Suppressor macrophage (primary cell): ENCODE measurements around the gene LRRC23.

Source experiments
- DNase-seq, 4 experiments: peaks; one replicate each; pipeline ENCODE4 v3.0.0-alpha.2; 2020 to 2022

The LRRC23 gene

DNA sequence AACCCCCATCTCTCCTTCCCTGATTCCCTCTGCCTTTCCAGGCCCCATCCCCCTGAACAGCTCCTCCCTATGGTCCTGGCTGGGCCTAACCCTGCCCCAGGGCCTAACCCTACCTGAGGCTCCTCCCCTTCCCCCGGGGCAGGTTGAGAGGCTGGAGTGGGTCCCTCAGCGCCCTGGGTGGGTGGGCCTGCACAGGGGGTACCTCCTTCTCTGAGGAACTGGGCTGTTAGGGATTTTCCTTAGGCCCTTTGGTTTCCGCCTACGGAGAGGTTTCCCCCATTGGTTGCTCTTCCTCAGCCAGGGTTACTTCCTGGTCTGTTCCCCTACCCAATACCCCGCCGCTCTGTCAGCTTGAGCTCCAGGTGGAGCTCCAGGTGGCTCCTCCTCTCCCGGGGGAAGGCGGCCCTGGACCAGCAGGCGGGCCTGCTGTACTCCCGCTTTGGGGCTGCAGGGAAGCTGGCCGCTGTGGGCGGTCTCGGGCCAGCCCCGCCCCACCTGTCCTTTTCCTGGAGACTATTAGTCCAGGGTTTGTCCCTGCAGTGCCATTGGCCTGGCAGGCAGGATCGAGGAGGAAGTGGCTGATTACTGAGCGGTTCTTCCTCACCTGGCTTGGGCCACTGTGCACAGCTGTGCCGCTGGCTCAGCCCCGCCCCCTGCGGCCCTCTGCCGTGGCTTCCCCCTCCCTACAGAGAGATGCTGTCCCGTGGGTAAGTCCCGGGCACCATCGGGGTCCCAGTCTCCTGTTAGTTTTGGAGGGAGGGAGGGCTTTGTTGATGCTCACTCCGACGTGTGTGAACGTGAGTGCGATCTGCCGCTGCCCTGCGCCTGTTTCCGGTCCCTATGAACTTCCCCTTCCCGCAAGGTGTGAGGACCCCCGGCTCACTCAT is 41.7 kb downstream of the LRRC23 start:
- DNase-seq = peak; percentile 51 to 80 (median 66)

GRCh38 chr12:6946920-6947374 is 42.3 kb downstream of the LRRC23 start:
- DNase-seq = no peak

DNA sequence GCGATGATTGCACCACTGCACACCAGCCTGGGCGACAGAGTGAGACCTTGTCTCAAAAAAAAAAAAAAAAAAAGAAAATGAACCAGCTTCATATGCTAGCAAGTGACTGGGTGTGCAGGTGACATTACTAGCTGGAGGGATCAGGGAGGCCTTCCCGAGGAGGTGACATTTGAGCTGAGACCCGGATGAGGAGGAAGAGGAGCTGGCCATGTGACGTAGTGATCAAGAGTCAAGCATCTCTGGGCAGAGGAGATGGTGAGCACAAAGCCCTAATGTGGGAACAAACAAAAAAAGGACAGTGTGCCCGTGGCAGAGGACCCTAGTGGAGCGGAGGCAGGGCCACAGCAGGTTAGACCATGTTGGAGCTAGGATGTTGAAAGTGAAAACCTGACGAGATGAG is 43.0 kb downstream of the LRRC23 start:
- no peak for DNase-seq

DNA sequence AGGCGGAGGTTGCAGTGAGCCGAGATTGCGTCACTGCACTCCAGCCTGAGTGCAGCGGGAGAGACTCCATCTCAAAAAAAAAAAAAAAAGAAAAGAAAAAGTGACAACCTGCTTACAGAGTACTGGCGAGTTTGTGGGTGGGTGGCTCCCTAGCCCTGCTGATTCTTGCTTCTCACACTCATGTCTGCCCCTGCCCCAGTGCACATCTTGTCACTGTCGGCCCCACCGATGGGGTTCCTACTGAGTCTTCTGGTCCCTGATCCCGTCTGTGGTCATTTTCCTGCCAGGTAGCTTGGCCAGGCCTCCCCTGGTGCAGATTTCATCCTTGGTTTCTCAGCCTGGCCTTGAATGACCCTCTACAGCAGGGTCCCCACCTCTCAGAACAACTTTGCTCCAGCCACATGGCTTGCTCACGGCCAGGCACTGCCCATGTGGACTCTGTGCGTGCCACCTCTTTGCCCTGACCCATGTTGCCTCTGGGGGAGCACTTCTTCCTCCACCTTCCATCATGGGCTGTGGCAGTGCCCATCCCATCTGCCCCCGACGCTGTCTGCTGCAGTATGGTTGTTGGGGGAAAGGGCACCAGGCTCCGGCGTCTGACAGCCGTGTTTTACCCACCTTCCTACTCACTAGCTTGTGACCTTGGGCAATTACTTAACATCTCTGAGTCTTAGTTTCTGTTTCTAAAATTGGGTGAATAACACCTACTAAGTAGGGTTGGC is 44.4 kb downstream of the LRRC23 start:
- DNase-seq = peak; percentile 80 to 92 (median 88)

DNA sequence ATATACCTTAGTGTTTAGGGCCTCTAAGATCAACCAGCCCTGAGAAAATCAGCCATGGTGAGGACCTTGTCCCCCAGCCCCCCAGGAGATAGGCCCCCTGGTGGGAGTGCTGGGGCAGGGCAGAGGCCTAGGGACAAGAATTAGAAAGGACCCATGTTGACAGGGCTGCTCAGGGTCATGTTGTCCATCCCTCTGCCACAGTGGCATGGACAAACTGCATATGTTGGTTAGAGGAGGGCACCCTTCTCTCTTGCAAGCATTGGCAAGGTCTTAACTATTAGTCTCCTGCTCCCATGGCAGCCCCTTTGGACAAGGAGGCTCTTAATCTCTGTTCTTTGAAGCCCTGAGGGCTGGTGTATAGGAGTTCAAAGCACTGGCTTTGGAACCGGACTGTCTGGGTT is 45.8 kb downstream of the LRRC23 start:
- peak in 2 of 4 experiments; percentile 29 to 48 for DNase-seq

GRCh38 chr12:6950811-6951540 is 46.4 kb downstream of the LRRC23 start, which contains the start of gene PTPN6:
TSS of gene PTPN6 (plus strand) at chr12:6951356. CDS start at chr12:6951513, 157 bp downstream.
- peak; percentile 94 to 97 (median 96) for DNase-seq

GRCh38 chr12:6951551-6952120 is 47.0 kb downstream of the LRRC23 start:
- peak in 3 of 4 experiments; percentile 39 to 47 (median 44) for DNase-seq

DNA sequence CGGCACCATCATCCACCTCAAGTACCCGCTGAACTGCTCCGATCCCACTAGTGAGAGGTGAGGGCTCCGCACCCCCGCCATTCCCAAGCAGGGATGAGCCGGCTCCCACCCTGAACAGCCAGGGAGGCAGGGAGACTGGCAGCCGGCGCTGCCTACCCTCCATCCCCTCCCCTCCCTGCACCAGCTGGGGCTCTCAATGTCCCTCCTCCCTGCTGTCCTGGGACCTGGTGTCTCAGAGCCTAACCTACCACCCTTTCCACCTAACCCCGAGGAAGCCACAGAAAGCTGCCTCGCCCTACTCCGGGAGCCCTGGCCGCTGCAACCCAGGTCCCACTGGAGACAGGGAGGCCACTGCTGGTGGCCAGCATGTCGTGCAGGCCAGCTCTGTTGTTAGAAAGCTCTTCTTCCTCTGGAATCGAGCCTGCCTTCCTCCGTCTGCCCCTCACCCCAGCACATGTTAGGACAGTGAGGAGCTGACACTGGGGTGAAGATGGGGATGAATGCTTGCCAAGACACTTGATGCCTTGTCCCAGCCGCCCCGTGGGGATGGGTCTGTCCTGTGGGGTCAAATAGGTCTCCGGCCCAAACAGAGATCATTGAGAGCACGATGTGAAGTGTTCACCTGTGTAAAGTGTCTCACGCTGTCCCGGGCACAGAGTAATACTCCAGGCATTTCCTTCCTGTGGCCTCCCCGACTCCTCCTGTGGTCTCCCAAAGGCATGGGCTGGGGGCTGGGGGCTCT is 47.7 kb downstream of the LRRC23 start:
- DNase-seq = peak in 3 of 4 experiments; percentile 45 to 64 (median 54)

DNA sequence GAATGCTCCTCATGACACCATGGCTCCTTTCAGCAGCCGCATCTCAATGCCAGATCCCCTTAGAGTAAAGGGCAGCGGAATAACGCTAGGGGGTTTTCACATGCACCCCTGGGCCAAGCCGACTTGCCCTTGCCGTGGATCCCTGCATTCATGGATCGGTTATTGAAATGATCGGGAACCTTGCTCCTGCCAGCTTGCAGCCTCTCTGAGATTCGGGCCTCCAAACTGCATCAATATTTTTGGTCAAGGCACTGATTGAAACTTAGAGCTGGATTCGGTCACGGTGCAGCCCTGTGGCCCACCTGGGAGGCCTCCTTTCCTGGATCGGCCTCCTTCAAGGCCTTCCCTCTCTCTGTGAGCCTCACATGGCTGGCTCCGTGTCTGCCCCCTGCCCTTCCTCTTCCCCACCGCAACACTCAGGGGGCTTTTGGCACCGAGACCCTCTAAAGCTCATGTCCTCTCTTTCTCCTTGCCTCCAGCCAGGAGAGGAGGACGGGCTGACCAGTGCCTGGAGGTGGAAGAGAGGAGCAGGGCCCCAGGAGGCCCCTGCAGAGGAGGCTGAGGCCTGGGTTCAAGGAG is 48.3 kb downstream of the LRRC23 start:
- DNase-seq = peak in 3 of 4 experiments; percentile 20 to 33 (median 21)

DNA sequence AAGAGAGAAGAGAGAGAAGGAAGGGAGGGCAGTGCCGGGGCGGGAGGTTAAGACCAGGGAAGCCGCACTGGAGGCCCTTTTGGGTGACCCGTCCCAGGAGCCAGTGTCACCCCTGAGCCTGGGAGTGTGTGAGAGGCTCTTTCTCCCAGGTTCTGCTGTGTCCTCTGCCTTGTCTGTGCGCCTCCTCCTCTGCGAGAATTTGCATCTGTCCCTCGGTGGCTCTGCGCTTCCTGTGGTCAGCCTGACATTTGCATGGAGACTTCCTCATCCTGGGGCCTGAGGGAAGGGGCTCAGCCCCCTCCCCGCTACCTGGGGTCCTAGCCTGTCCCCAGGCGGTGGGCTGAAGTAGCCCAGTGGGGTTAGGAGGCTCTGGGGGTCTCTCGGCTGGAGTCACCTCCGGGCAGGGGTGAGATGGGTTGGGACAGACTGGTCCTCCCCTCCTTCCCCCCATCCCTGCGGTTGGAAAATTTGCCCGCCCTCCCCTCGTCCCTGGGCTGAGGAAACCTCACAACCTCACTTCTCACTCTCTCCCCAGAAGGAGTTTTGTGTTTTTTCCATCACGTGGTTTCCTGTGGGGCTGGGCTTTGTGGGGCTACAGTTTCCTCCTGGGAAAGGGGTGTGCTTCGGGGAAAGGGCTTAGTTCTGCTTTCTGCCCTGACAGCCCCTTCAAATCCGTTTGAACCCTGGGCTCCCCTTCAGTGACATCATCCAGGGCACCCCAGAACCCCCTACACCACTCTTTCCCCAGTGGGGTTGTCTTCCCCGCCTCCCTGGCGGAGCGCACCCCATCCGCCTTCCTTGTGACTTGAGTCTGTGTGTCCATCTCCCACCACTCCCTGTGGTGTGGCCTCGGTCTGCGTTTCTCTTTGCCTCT is 49.1 kb downstream of the LRRC23 start:
- DNase-seq = peak; percentile 92 to 96 (median 94)

GRCh38 chr12:6954316-6955107 is 49.9 kb downstream of the LRRC23 start:
- no peak for DNase-seq

DNA sequence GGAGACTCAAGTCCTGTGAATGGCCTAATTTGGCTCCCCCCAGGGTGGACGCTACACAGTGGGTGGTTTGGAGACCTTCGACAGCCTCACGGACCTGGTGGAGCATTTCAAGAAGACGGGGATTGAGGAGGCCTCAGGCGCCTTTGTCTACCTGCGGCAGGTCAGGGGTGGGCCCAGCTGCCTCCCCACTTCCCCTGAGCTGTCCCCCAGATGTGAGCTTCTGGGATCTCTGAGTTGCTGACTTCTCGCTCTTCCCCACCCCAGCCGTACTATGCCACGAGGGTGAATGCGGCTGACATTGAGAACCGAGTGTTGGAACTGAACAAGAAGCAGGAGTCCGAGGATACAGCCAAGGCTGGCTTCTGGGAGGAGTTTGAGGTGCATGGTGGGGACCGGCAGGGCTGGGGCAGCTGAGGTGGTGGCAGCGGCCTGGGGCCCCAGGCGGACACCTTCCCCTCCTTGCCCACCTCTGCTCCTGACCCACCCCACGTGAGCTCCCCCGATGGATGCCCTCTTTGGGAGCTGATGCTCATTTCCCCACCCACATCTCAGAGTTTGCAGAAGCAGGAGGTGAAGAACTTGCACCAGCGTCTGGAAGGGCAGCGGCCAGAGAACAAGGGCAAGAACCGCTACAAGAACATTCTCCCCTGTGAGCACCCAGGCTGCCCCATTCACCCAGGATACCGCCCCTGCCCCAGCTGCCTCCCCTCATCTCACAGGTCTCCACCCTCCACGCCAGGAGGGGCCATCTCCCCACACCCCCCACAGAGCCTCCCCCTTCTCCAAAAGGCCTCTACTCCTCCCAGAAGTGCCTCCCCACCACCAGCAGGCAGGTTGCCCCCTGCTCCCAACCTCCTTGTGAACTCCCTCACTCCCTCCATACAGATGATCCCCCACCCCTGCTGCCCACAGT is 50.7 kb downstream of the LRRC23 start:
- DNase-seq = peak in 2 of 4 experiments; percentile 47 to 59

- DNase-seq = peak; percentile 51 to 71 (median 57)
Observed at GRCh38 chr12:6956021-6956727, 51.6 kb downstream of the LRRC23 start.

- DNase-seq = no peak
Observed at GRCh38 chr12:6957151-6957701, 52.6 kb downstream of the LRRC23 start.

DNA sequence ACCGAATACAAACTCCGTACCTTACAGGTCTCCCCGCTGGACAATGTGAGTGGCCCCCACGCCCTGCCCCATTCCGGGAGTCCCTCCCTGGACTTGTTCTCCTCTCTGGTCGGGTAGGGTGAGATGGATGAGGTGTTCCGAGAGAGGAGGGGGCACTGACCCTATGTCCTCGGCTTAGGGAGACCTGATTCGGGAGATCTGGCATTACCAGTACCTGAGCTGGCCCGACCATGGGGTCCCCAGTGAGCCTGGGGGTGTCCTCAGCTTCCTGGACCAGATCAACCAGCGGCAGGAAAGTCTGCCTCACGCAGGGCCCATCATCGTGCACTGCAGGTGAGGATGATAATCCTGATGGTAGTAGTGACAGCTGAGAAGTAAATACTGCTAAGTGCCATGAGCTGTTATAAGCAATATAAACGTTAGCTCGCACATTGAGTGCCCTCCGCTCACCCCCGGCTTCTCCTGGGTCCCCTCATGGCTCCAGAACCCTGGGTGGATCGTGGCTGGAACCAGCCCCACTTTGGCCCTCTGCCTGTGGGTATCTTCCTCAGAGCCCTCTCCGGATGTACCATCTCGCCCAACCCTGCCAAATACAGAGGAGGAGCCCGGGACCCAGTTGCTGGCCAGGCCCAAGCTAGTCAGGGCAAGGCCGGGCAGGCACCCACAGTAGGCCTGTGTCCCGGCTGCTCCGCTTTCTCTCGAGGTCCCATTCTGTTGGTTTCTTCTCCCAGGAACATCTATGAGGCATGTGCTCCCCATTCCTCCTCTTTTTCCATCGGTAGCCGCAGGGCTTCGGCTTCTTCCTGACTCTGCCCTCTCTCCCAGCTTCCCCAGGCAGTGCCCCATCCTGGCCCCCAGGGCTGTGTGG is 53.4 kb downstream of the LRRC23 start:
- peak in 1 of 4 experiments; percentile 32 for DNase-seq

- peak in 3 of 4 experiments; percentile 78 to 90 (median 80) for DNase-seq
Observed at GRCh38 chr12:6958609-6959057, 54.0 kb downstream of the LRRC23 start.
